ENCODE results near the gene B4GALNT3.

The B4GALNT3 gene

GRCh38 chr12:507391-507796 is 47.7 kb downstream of the B4GALNT3 start:
- Mint-ChIP-seq H3K36me3 (ENCODE audit: low read depth) (no peaks in the 10 kb centered on the region), H3K4me1 (peaks cover 41% of the 10 kb centered on the region), H3K9me3 (peaks cover 6% of the 10 kb centered on the region), H3K27me3 (ENCODE audit: low read depth, poor library complexity) (peaks cover 36% of the 10 kb centered on the region), H3K27ac (no peak overlapping the region), H3K4me3 (no peak overlapping the region)
- no peak for TF ChIP-seq CTCF (IDR thresholded peaks at IDR 0.05)
- DNase-seq: no peak

DNA sequence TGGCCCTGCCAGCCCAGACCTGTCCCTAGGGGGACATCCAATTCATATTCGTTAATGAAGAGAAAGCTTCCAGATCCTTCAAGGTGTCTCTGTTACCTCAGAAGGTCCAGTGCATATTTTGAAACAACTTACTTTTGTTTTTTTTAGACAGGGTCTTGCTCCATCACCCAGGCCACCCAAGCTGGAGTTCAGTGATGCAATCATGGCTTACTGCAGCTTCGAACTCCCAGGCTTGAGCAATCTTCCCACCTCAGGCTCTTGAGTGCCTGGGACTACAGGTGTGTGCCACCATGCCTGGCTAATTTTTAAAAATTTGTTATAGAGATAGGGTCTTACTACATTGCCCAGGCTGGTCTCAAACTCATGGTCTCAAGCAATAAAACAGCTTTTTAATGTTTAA is 48.4 kb downstream of the B4GALNT3 start:
- H3K9me3 Mint-ChIP-seq: peaks cover 12% of the 10 kb centered on the region
- no peak for TF ChIP-seq CTCF (IDR thresholded peaks at IDR 0.05)
- peaks cover 34% of the 10 kb centered on the region for H3K4me1 Mint-ChIP-seq
- peaks cover 40% of the 10 kb centered on the region for H3K27me3 Mint-ChIP-seq (ENCODE audit: low read depth, poor library complexity)
- no peak overlapping the region for H3K4me3 Mint-ChIP-seq
- H3K27ac Mint-ChIP-seq: no peak overlapping the region
- H3K36me3 Mint-ChIP-seq (ENCODE audit: low read depth): no peaks in the 10 kb centered on the region
- no peak for DNase-seq

GRCh38 chr12:508795-509194 is 49.1 kb downstream of the B4GALNT3 start:
- no peak for DNase-seq
- H3K9me3 Mint-ChIP-seq: peaks cover 18% of the 10 kb centered on the region
- H3K4me3 Mint-ChIP-seq: no peak overlapping the region
- no peak overlapping the region for H3K27ac Mint-ChIP-seq
- H3K27me3 Mint-ChIP-seq (ENCODE audit: low read depth, poor library complexity): peaks cover 43% of the 10 kb centered on the region
- no peaks in the 10 kb centered on the region for H3K36me3 Mint-ChIP-seq (ENCODE audit: low read depth)
- H3K4me1 Mint-ChIP-seq: peaks cover 29% of the 10 kb centered on the region
- no peak for TF ChIP-seq CTCF (IDR thresholded peaks at IDR 0.05)

GRCh38 chr12:509500-509899 is 49.8 kb downstream of the B4GALNT3 start:
- H3K4me3 Mint-ChIP-seq: no peak overlapping the region
- H3K4me1 Mint-ChIP-seq: peaks cover 28% of the 10 kb centered on the region
- H3K9me3 Mint-ChIP-seq: peaks cover 20% of the 10 kb centered on the region
- no peak overlapping the region for H3K27ac Mint-ChIP-seq
- peaks cover 44% of the 10 kb centered on the region for H3K27me3 Mint-ChIP-seq (ENCODE audit: low read depth, poor library complexity)
- H3K36me3 Mint-ChIP-seq (ENCODE audit: low read depth): no peaks in the 10 kb centered on the region
- DNase-seq: no peak
- no peak for TF ChIP-seq CTCF (IDR thresholded peaks at IDR 0.05)

GRCh38 chr12:510071-510825 is 50.5 kb downstream of the B4GALNT3 start:
- Mint-ChIP-seq H3K9me3 (peaks cover 20% of the 10 kb centered on the region), H3K4me3 (no peak overlapping the region), H3K4me1 (peaks cover 24% of the 10 kb centered on the region), H3K27ac (no peak overlapping the region), H3K27me3 (ENCODE audit: low read depth, poor library complexity) (peaks cover 41% of the 10 kb centered on the region), H3K36me3 (ENCODE audit: low read depth) (no peaks in the 10 kb centered on the region)
- no peak for DNase-seq
- no peak for TF ChIP-seq CTCF (IDR thresholded peaks at IDR 0.05)

GRCh38 chr12:512933-513332 is 53.2 kb downstream of the B4GALNT3 start:
- peaks cover 20% of the 10 kb centered on the region for H3K9me3 Mint-ChIP-seq
- no peak overlapping the region for H3K27ac Mint-ChIP-seq
- H3K27me3 Mint-ChIP-seq (ENCODE audit: low read depth, poor library complexity): peaks cover 40% of the 10 kb centered on the region

More at GRCh38 chr12:512933-513332, 53.2 kb downstream of the B4GALNT3 start:
- Mint-ChIP-seq H3K36me3 (ENCODE audit: low read depth) (no peaks in the 10 kb centered on the region), H3K4me1 (peaks cover 24% of the 10 kb centered on the region), H3K4me3 (no peak overlapping the region)
- no peak for TF ChIP-seq CTCF (IDR thresholded peaks at IDR 0.05)
- no peak for DNase-seq

Data from nephron progenitor cell (in vitro differentiated cells).